IMR-90 (cell line): ENCODE measurements around the gene KRTAP5-4. TPM values are rescaled to one million over a fixed set of nuclear protein-coding genes. Genes with fewer than 3 reads are reported as not detected.

Experiments used
- ATAC-seq: fragments of 200-7000 bp; cut with Tn5 transposase; 2 replicates; pipeline ENCODE4 v1.9.1; 2020; ENCODE audit warnings: low read depth, mild to moderate bottlenecking, moderate library complexity
- BruUV-seq: library from RNA; stranded (reverse); fragments of 400-500 nt; replicated peaks from 2 replicates; lab custom pipeline; 2021; lab: Mats Ljungman, UMichigan
- CTCF ChIA-PET: fragments of 300-600 bp; formaldehyde crosslinking; extraction: SDS; loops from one replicate; lab custom pipeline; 2021; ENCODE audit warnings: antibody characterized with exemption; lab: Yijun Ruan, JAX
- POLR2A ChIA-PET: fragments of 300-600 bp; sonication (Branson Sonifier 250); formaldehyde crosslinking; loops from one replicate; lab custom pipeline; 2022; ENCODE audit warnings: antibody characterized with exemption; ENCODE audit not compliant: unreplicated experiment; lab: Charles Lee
- DNase-seq: peaks from one replicate; pipeline ENCODE4 v3.0.0; 2013
- H2AFZ ChIP-seq: replicated peaks from 2 replicates; pipeline ENCODE3; 2013; ENCODE audit warnings: low read length, mild to moderate bottlenecking; ENCODE audit not compliant: poor library complexity
- H2AK5ac ChIP-seq: 2 replicates; pipeline ENCODE4 v1.6.1; 2013; ENCODE audit warnings: low read depth, low read length, inconsistent platforms
- H2AK9ac ChIP-seq: replicated peaks from 2 replicates; pipeline ENCODE3; 2013; ENCODE audit warnings: mild to moderate bottlenecking, low read depth, low read length, moderate library complexity; ENCODE audit not compliant: poor library complexity
- H2BK120ac ChIP-seq: 2 replicates; pipeline ENCODE4 v1.6.1; 2013; ENCODE audit warnings: low read depth, low read length, inconsistent platforms
- H2BK15ac ChIP-seq: 3 replicates; pipeline ENCODE4 v1.6.1; 2013; ENCODE audit warnings: low read depth, low read length, inconsistent platforms
- H2BK20ac ChIP-seq: 2 replicates; pipeline ENCODE4 v1.6.1; 2013; ENCODE audit warnings: low read depth, mild to moderate bottlenecking, inconsistent platforms, low read length, moderate library complexity
- H2BK5ac ChIP-seq: 2 replicates; pipeline ENCODE4 v1.6.1; 2013; ENCODE audit warnings: mild to moderate bottlenecking, low read depth, low read length, inconsistent platforms; ENCODE audit not compliant: poor library complexity, severe bottlenecking
- H3K14ac ChIP-seq: replicated peaks from 2 replicates; pipeline ENCODE4 v1.6.1; 2013; ENCODE audit warnings: low read depth, low read length, inconsistent platforms
- H3K18ac ChIP-seq: 2 replicates; pipeline ENCODE4 v1.6.1; 2013; ENCODE audit warnings: low read depth, low read length, control low read depth
- H3K23ac ChIP-seq: 2 replicates; pipeline ENCODE4 v1.6.1; 2013; ENCODE audit warnings: low read depth, low read length, inconsistent platforms
- H3K27ac ChIP-seq: 2 replicates; pipeline ENCODE4 v1.5.1; 2013; ENCODE audit warnings: mild to moderate bottlenecking, control low read depth, low read length; ENCODE audit not compliant: insufficient read depth
- H3K27me3 ChIP-seq: 2 replicates; pipeline ENCODE4 v1.6.1; 2013; ENCODE audit warnings: low read length; ENCODE audit not compliant: control insufficient read depth, insufficient read depth
- H3K36me3 ChIP-seq: 2 replicates; pipeline ENCODE4 v1.6.1; 2013; ENCODE audit warnings: low read length, mixed read lengths; ENCODE audit not compliant: control insufficient read depth, insufficient read depth
- H3K4ac ChIP-seq: 2 replicates; pipeline ENCODE4 v1.6.1; 2013; ENCODE audit warnings: low read depth, low read length, inconsistent platforms
- H3K4me1 ChIP-seq: 2 replicates; pipeline ENCODE4 v1.6.1; 2013; ENCODE audit warnings: low read length, mixed read lengths; ENCODE audit not compliant: control insufficient read depth, insufficient read depth
- H3K4me2 ChIP-seq: 2 replicates; pipeline ENCODE4 v1.6.1; 2013; ENCODE audit warnings: low read depth, mild to moderate bottlenecking, control low read depth, low read length, moderate library complexity
- H3K4me3 ChIP-seq: 2 replicates; pipeline ENCODE4 v1.5.1; 2013; ENCODE audit warnings: low read depth, mild to moderate bottlenecking, control low read depth, low read length, moderate library complexity; ENCODE audit not compliant: insufficient read depth
- H3K56ac ChIP-seq: 2 replicates; pipeline ENCODE4 v1.6.1; 2013; ENCODE audit warnings: low read length, inconsistent platforms; ENCODE audit not compliant: insufficient read depth; ENCODE audit errors: extremely low read depth
- H3K79me1 ChIP-seq, 2 experiments: 2 replicates each; pipeline ENCODE4 v1.6.1; 2013; ENCODE audit warnings: low read length in 2 of 2, inconsistent platforms in 1 of 2, low read depth in 1 of 2
- H3K9ac ChIP-seq: 2 replicates; pipeline ENCODE4 v1.6.1; 2013; ENCODE audit warnings: low read depth, low read length, control low read depth
- H3K9me1 ChIP-seq: 2 replicates; pipeline ENCODE4 v1.6.1; 2013; ENCODE audit warnings: low read length, inconsistent platforms; ENCODE audit not compliant: insufficient read depth
- H3K9me3 ChIP-seq: 2 replicates; pipeline ENCODE4 v1.6.1; 2013; ENCODE audit warnings: low read length; ENCODE audit not compliant: control insufficient read depth, insufficient read depth
- H4K20me1 ChIP-seq: 2 replicates; pipeline ENCODE4 v1.6.1; 2013; ENCODE audit warnings: low read length, inconsistent platforms; ENCODE audit not compliant: insufficient read depth
- H4K5ac ChIP-seq: 2 replicates; pipeline ENCODE4 v1.6.1; 2013; ENCODE audit warnings: mild to moderate bottlenecking, low read depth, low read length, control low read depth
- H4K8ac ChIP-seq, 2 experiments: 2 replicates each; pipeline ENCODE4 v1.6.1; 2013; ENCODE audit warnings: low read depth in 2 of 2, low read length in 2 of 2, control low read depth in 1 of 2, inconsistent platforms in 1 of 2
- H4K91ac ChIP-seq: 2 replicates; pipeline ENCODE4 v1.6.1; 2013; ENCODE audit warnings: low read depth, low read length, inconsistent platforms; ENCODE audit not compliant: insufficient read depth
- CHD1 ChIP-seq: IDR thresholded peaks from 2 replicates; pipeline ENCODE4 v1.6.1; 2012; ENCODE audit warnings: low read depth, low read length, improper control_type of control experiment
- CTCF ChIP-seq: conservative IDR thresholded peaks from 2 replicates; pipeline ENCODE4 v1.5.1; 2012; ENCODE audit warnings: mild to moderate bottlenecking, low read depth, low read length, improper control_type of control experiment
- FOS ChIP-seq: fragments of 150-350 bp; IDR thresholded peaks from 2 replicates; pipeline ENCODE4 v1.6.1; 2016; ENCODE audit warnings: low read depth, low read length
- MAZ ChIP-seq: IDR thresholded peaks from 2 replicates; pipeline ENCODE4 v1.6.1; 2012; ENCODE audit warnings: low read depth, mild to moderate bottlenecking, low read length, improper control_type of control experiment, moderate library complexity, borderline replicate concordance
- MXI1 ChIP-seq: IDR thresholded peaks from 2 replicates; pipeline ENCODE4 v1.6.1; 2012; ENCODE audit warnings: low read depth, mild to moderate bottlenecking, low read length, moderate library complexity, borderline replicate concordance
- NFE2L2 ChIP-seq: fragments of 150-350 bp; IDR thresholded peaks from 2 replicates; pipeline ENCODE4 v1.6.1; 2016; ENCODE audit warnings: low read depth, mild to moderate bottlenecking, low read length
- POLR2A ChIP-seq: IDR thresholded peaks from 2 replicates; pipeline ENCODE4 v1.6.1; 2012; ENCODE audit warnings: mild to moderate bottlenecking, low read depth, low read length
- RAD21 ChIP-seq: IDR thresholded peaks from 2 replicates; pipeline ENCODE4 v1.6.1; 2012; ENCODE audit warnings: low read length, improper control_type of control experiment
- RCOR1 ChIP-seq: IDR thresholded peaks from 2 replicates; pipeline ENCODE4 v1.6.1; 2012; ENCODE audit warnings: mild to moderate bottlenecking, low read length, improper control_type of control experiment; ENCODE audit not compliant: insufficient replicate concordance
- WGBS, 2 experiments: methylation state at CpG; one replicate each; pipeline versions ENCODE4 v1.1.5 to v1.1.7; 2013; ENCODE audit warnings: missing lambda C conversion rate in 2 of 2; ENCODE audit not compliant: insufficient read length in 1 of 2; ENCODE audit errors: extremely low coverage in 2 of 2; 5-methylcytosine and 5-hydroxymethylcytosine counted together
- dilution Hi-C: fragments of 300-500 bp; cut with HindIII; formaldehyde crosslinking; loops from one replicate; pipeline ENCODE4 v1.14.3; 2018; ENCODE audit warnings: low sequenced_read_pairs; ENCODE audit not compliant: unreplicated experiment
- in situ Hi-C: fragments of 300-500 bp; cut with MboI; formaldehyde crosslinking; loops from 3 replicates; pipeline ENCODE4 v1.14.3; 2019; ENCODE audit warnings: low sequenced_read_pairs, inconsistent platforms, mixed read lengths
- intact Hi-C: fragments of 100-400 bp; cut with micrococcal nuclease; formaldehyde crosslinking; loops from 2 replicates; pipeline ENCODE4 v1.10.0; 2022
- polyA plus RNA-seq, 3 experiments: library from polyadenylated mRNA; depleted of rRNA; stranded (reverse); fragments of >200 nt; gene quantifications; 2 replicates each; pipeline ENCODE4 v1.2.3, GENCODE V29; 2012; ENCODE audit warnings: low replicate concordance in 1 of 3
- total RNA-seq: library from RNA; depleted of rRNA; stranded (reverse); fragments of >200 nt; gene quantifications from 2 replicates; pipeline ENCODE4 v1.2.3, GENCODE V29; 2012

The KRTAP5-4 gene
- total and polyA plus RNA-seq, 2 of the 4 experiments (the other 2 are of a cell fraction) = not detected

- Histone ChIP-seq H3K14ac (no peak overlapping the region), H3K23ac (no peak overlapping the region), H3K9me3 (no peaks in the 10 kb centered on the region), H3K79me1 (no peaks in the 10 kb centered on the region), H2AK9ac (no peak overlapping the region), H3K27ac (no peak overlapping the region), H3K4me2 (no peak overlapping the region), H3K4me3 (no peak overlapping the region), H4K5ac (no peak overlapping the region), H2BK5ac (no peak overlapping the region), H3K4me1 (no peaks in the 10 kb centered on the region; the same call in 1 of the 2 replicates), H3K18ac (no peak overlapping the region), H3K4ac (no peak overlapping the region), H2BK120ac (no peak overlapping the region), H2AFZ (peak overlapping the region; percentile 73), H3K56ac (no peak overlapping the region), H2BK20ac (no peak overlapping the region), H3K27me3 (peaks cover 51% of the 10 kb centered on the region), H3K9me1 (no peaks in the 10 kb centered on the region), H2AK5ac (no peak overlapping the region), H4K91ac (no peak overlapping the region), H2BK15ac (no peak overlapping the region), H4K8ac (no peak overlapping the region), H4K20me1 (no peaks in the 10 kb centered on the region), H3K9ac (no peak overlapping the region), H3K36me3 (no peaks in the 10 kb centered on the region)
- intact Hi-C loops (loop anchor here (2.0 to 5.0 kb wide), 3 partner anchors 39 to 503 kb away; no protein-coding TSS in a partner anchor), in situ Hi-C loops (no loop called here), dilution Hi-C loops (no loop called here)
- ChIA-PET CTCF (interaction anchor here (0.6 to 3.0 kb wide), 9 partner anchors 14 to 503 kb away, joined by 3 to 16 read pairs (median 5); no protein-coding TSS in a partner anchor), POLR2A (no interaction called here)
- TF ChIP-seq CTCF = no peak
- TF ChIP-seq RAD21 = no peak
- TF ChIP-seq NFE2L2 = no peak
- TF ChIP-seq CHD1 = no peak
- TF ChIP-seq RCOR1 = no peak
- no peak for TF ChIP-seq MXI1
- TF ChIP-seq POLR2A = no peak
- no peak for TF ChIP-seq FOS
- no peak for TF ChIP-seq MAZ
- BruUV-seq = no TSS peak
- WGBS, 2 experiments = 75% methylated on average over 5 of the region's 14 CpGs; no CpG with 5 or more reads in 1 of the 2 experiments
- DNase-seq = no peak
- ATAC-seq = no peak
Observed at GRCh38 chr11:1653541-1654387, 31.8 kb upstream of the KRTAP5-4 start.
